Fibroblast of lung (primary cell): ENCODE data around the gene GJC3. TPM values are rescaled to one million over a fixed set of nuclear protein-coding genes. Genes with fewer than 3 reads are reported as not detected.
A peak's percentile ranks its signal among the peaks of the same experiment; 100 is the strongest.

ENCODE experiments used
- DNase-seq, 2 donors: peaks; one replicate each; pipeline versions ENCODE4 v3.0.0 to v3.0.0-alpha.2; 2010; ENCODE audit warnings: low read depth in 2 of 2
- H2AFZ ChIP-seq: 2 replicates; pipeline ENCODE4 v1.5.1; 2012; ENCODE audit warnings: low read length, control low read depth, inconsistent platforms
- H3K27ac ChIP-seq: 2 replicates; pipeline ENCODE4 v1.5.1; 2011; ENCODE audit warnings: low read length, control low read depth; ENCODE audit not compliant: insufficient read depth
- H3K27me3 ChIP-seq: 2 replicates; pipeline ENCODE4 v1.5.1; 2011; ENCODE audit warnings: mild to moderate bottlenecking, low read length; ENCODE audit not compliant: control insufficient read depth, insufficient read depth
- H3K36me3 ChIP-seq: 2 replicates; pipeline ENCODE4 v1.5.1; 2011; ENCODE audit warnings: low read length; ENCODE audit not compliant: control insufficient read depth, insufficient read depth
- H3K4me1 ChIP-seq: 2 replicates; pipeline ENCODE4 v1.5.1; 2011; ENCODE audit warnings: low read length; ENCODE audit not compliant: control insufficient read depth, insufficient read depth; ENCODE audit errors: extremely low read depth
- H3K4me2 ChIP-seq: 2 replicates; pipeline ENCODE4 v1.5.1; 2011; ENCODE audit warnings: low read length, control low read depth; ENCODE audit not compliant: insufficient read depth; ENCODE audit errors: extremely low read depth
- H3K4me3 ChIP-seq, 4 experiments: fragments of 200-600 bp in 1 of 4; sonication (generic) in 1 of 4; replicated peaks in 1 of 4; 2 replicates each; pipeline ENCODE4 v1.5.1; 2011 to 2016; ENCODE audit warnings: low read length in 4 of 4, low read depth in 3 of 4, mild to moderate bottlenecking in 3 of 4, control low read depth in 2 of 4, inconsistent platforms in 1 of 4, mixed read lengths in 1 of 4; ENCODE audit not compliant: insufficient read depth in 1 of 4; ENCODE audit errors: control extremely low read depth in 1 of 4
- H3K79me2 ChIP-seq: 2 replicates; pipeline ENCODE4 v1.5.1; 2012; ENCODE audit warnings: mild to moderate bottlenecking, low read length, inconsistent platforms; ENCODE audit not compliant: control insufficient read depth, insufficient read depth
- H3K9ac ChIP-seq: 2 replicates; pipeline ENCODE4 v1.5.1; 2011; ENCODE audit warnings: mild to moderate bottlenecking, low read length, control low read depth; ENCODE audit not compliant: insufficient read depth
- H3K9me3 ChIP-seq: 2 replicates; pipeline ENCODE4 v1.5.1; 2012; ENCODE audit warnings: low read depth, low read length; ENCODE audit not compliant: control insufficient read depth, insufficient read depth
- H4K20me1 ChIP-seq: 2 replicates; pipeline ENCODE4 v1.5.1; 2011; ENCODE audit warnings: low read length; ENCODE audit not compliant: control insufficient read depth, insufficient read depth; ENCODE audit errors: extremely low read depth
- CTCF ChIP-seq, 2 donors: IDR thresholded peaks in 1 of 2; conservative IDR thresholded peaks in 1 of 2; 1 replicate in 1 of 2; 2 replicates in 1 of 2; pipeline ENCODE4 v1.5.1; 2011 to 2012; ENCODE audit warnings: low read length in 2 of 2, control low read depth in 1 of 2, inconsistent platforms in 1 of 2, low read depth in 1 of 2, mild to moderate bottlenecking in 1 of 2
- EZH2 ChIP-seq: IDR thresholded peaks from 2 replicates; pipeline ENCODE4 v1.5.1; 2012; ENCODE audit warnings: low read length, control low read depth, mild to moderate bottlenecking; ENCODE audit errors: missing control alignments
- polyA plus RNA-seq, 2 donors: library from polyadenylated mRNA; depleted of rRNA in 1 of 2; stranded (reverse) in 1 of 2; unstranded in 1 of 2; fragments of >200 nt; gene quantifications; 2 replicates each; pipeline ENCODE4 v1.2.1, GENCODE V29; 2011 to 2012; ENCODE audit warnings: missing spikeins in 1 of 2
- total RNA-seq: library from RNA; depleted of rRNA; stranded (reverse); fragments of >200 nt; gene quantifications from 2 replicates; pipeline ENCODE4 v1.2.1, GENCODE V29; 2014

GJC3 gene
- total and polyA plus RNA-seq, 2 donors (not counting 1 experiment from before 2014, with no cell fraction given): not detected

GRCh38 chr7:99923200-99923599 lies 6.2 kb downstream of the GJC3 start:
- Histone ChIP-seq H3K9me3 (no peaks in the 10 kb centered on the region), H3K4me1 (no peaks in the 10 kb centered on the region), H4K20me1 (no peaks in the 10 kb centered on the region), H3K27me3 (peaks cover 5% of the 10 kb centered on the region), H3K4me2 (no peak overlapping the region), H3K79me2 (peaks cover 13% of the 10 kb centered on the region), H3K27ac (no peak overlapping the region), H3K36me3 (no peaks in the 10 kb centered on the region), H3K9ac (no peak overlapping the region), H2AFZ (no peak overlapping the region), H3K4me3 (no peak overlapping the region)
- no peak for TF ChIP-seq CTCF (conservative IDR thresholded peaks at IDR 0.05 in 1 of 2, IDR thresholded peaks at IDR 0.05 in 1 of 2; ENCODE audit: low read depth in 1 of 2, low read length in 2 of 2)
- no peak for TF ChIP-seq EZH2
- DNase-seq: no peak

- Histone ChIP-seq H3K9me3 (no peaks in the 10 kb centered on the region), H3K36me3 (no peaks in the 10 kb centered on the region), H3K27ac (no peak overlapping the region), H3K79me2 (peaks cover 41% of the 10 kb centered on the region), H4K20me1 (peaks cover 5% of the 10 kb centered on the region), H3K9ac (no peak overlapping the region), H3K4me2 (peak overlapping the region; percentile 78), H3K4me3 (peak overlapping the region; percentile 67 to 98 (median 82)), H2AFZ (no peak overlapping the region), H3K27me3 (no peaks in the 10 kb centered on the region), H3K4me1 (peaks cover 4% of the 10 kb centered on the region)
- TF ChIP-seq CTCF (conservative IDR thresholded peaks at IDR 0.05 in 1 of 2, IDR thresholded peaks at IDR 0.05 in 1 of 2; ENCODE audit: low read depth in 1 of 2, low read length in 2 of 2) (no peak), EZH2 (no peak)
- DNase-seq: peak in 1 of 2 donors; percentile 7
Measured at GRCh38 chr7:99920149-99920548, 9.3 kb downstream of the GJC3 start.

- DNase-seq: no peak
- H3K27me3 ChIP-seq: no peaks in the 10 kb centered on the region
- no peaks in the 10 kb centered on the region for H3K9me3 ChIP-seq
- H2AFZ ChIP-seq: peak overlapping the region; percentile 95
- peak overlapping the region; percentile 67 to 98 (median 82) for H3K4me3 ChIP-seq
- H3K79me2 ChIP-seq: peaks cover 44% of the 10 kb centered on the region
- peaks cover 4% of the 10 kb centered on the region for H3K4me1 ChIP-seq
- H3K36me3 ChIP-seq: no peaks in the 10 kb centered on the region
- no peak for TF ChIP-seq CTCF (conservative IDR thresholded peaks at IDR 0.05 in 1 of 2, IDR thresholded peaks at IDR 0.05 in 1 of 2; ENCODE audit: low read depth in 1 of 2, low read length in 2 of 2)
- no peak for TF ChIP-seq EZH2
- H3K4me2 ChIP-seq: peak overlapping the region; percentile 78
- H4K20me1 ChIP-seq: peaks cover 5% of the 10 kb centered on the region
- peak overlapping the region; percentile 89 for H3K27ac ChIP-seq
- H3K9ac ChIP-seq: peak overlapping the region; percentile 91
Measured at GRCh38 chr7:99919814-99920112, 9.7 kb downstream of the GJC3 start.
